ENCODE results near the gene CTNNA1. TPM values are rescaled to one million over a fixed set of nuclear protein-coding genes. Genes with fewer than 3 reads are reported as not detected.

CTNNA1 gene
- polyA plus RNA-seq, 1 donor (not counting 4 experiments of a cell fraction or from before 2014, with no cell fraction given): 119 TPM

- FAIRE-seq (no peak), DNase-seq (ENCODE audit: low read depth, low spot score) (no peak)
- Histone ChIP-seq H3K4me1 (ENCODE audit: control insufficient read depth, extremely low read depth, insufficient read depth, low read length) (peaks cover 6% of the 10 kb centered on the region), H3K27ac (ENCODE audit: control insufficient read depth, insufficient read depth, low read length) (no peak overlapping the region), H2AFZ (ENCODE audit: control insufficient read depth, low read length) (no peak overlapping the region), H3K4me2 (ENCODE audit: control insufficient read depth, extremely low read depth, insufficient read depth, low read depth, low read length) (no peak overlapping the region), H3K9ac (ENCODE audit: control insufficient read depth, extremely low read depth, insufficient read depth, low read length) (no peak overlapping the region), H3K4me3 (ENCODE audit: control insufficient read depth in 2 of 3, extremely low read depth in 1 of 3, insufficient read depth in 2 of 3, low read depth in 1 of 3, low read length in 3 of 3) (no peak overlapping the region), H3K27me3 (ENCODE audit: control insufficient read depth, extremely low read depth, insufficient read depth, low read length) (no peaks in the 10 kb centered on the region), H3K79me2 (ENCODE audit: control insufficient read depth, insufficient read depth, low read length) (no peaks in the 10 kb centered on the region), H3K9me3 (ENCODE audit: control insufficient read depth, low read depth, low read length) (no peaks in the 10 kb centered on the region), H3K36me3 (ENCODE audit: control insufficient read depth in 2 of 2, extremely low read depth in 1 of 2, insufficient read depth in 2 of 2, low read length in 2 of 2) (peaks cover 0 to under 1% of the 10 kb centered on the region in 2 experiments), H4K20me1 (ENCODE audit: control insufficient read depth, extremely low read depth, insufficient read depth, low read length) (no peaks in the 10 kb centered on the region), H3K9me1 (ENCODE audit: control insufficient read depth, extremely low read depth, insufficient read depth, low read length) (no peaks in the 10 kb centered on the region)
- dilution Hi-C loops (cut with MboI; ENCODE audit: extremely low pct_ligation_motif_present, low sequenced_read_pairs): no loop called here
- no peak for TF ChIP-seq CTCF (optimal IDR thresholded peaks at IDR 0.05 in 1 of 3, IDR thresholded peaks at IDR 0.05 in 1 of 3, conservative IDR thresholded peaks at IDR 0.05 in 1 of 3; ENCODE audit: extremely low read depth in 1 of 3, insufficient read depth in 2 of 3, low read length in 3 of 3)
- no peak for TF ChIP-seq EZH2 (IDR thresholded peaks at IDR 0.05; ENCODE audit: low read length)
Measured at GRCh38 chr5:138978581-138978980, 225.4 kb downstream of the CTNNA1 start.

DNA sequence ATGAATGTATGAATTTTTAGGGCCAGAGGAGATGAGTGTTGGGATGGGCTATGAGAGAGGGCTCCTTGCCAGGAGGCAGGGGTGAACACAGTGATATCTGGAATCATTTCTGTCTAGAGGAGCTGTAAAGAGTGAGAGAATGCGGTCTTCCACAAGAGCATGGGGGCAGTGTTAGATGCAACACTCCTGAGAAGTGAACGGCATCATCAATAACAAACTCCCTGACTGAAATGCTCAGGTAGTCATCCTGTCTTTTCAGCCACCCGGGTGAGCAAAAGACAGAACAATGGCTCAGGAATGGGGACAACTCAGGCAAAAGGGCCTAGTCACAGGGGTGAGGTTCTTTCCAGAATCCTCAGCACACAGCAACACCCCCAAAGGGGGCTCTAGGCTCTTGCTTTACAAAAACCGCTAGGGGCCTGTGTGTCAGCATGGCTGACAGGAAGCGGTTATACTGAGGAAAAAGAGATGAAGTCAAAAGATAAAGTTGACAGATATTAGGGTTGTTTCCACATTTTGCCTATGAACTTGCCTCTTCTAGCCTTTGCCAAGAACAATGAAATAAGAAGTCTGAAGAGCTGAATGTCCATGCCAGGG is 226.6 kb downstream of the CTNNA1 start:
- Histone ChIP-seq H3K27ac (ENCODE audit: control insufficient read depth, insufficient read depth, low read length) (no peak overlapping the region), H3K9me1 (ENCODE audit: control insufficient read depth, extremely low read depth, insufficient read depth, low read length) (no peaks in the 10 kb centered on the region), H2AFZ (ENCODE audit: control insufficient read depth, low read length) (no peak overlapping the region), H3K9me3 (ENCODE audit: control insufficient read depth, low read depth, low read length) (no peaks in the 10 kb centered on the region), H3K79me2 (ENCODE audit: control insufficient read depth, insufficient read depth, low read length) (no peaks in the 10 kb centered on the region), H3K9ac (ENCODE audit: control insufficient read depth, extremely low read depth, insufficient read depth, low read length) (no peak overlapping the region), H4K20me1 (ENCODE audit: control insufficient read depth, extremely low read depth, insufficient read depth, low read length) (no peaks in the 10 kb centered on the region), H3K4me2 (ENCODE audit: control insufficient read depth, extremely low read depth, insufficient read depth, low read depth, low read length) (no peak overlapping the region), H3K4me1 (ENCODE audit: control insufficient read depth, extremely low read depth, insufficient read depth, low read length) (peaks cover 6% of the 10 kb centered on the region), H3K36me3 (ENCODE audit: control insufficient read depth in 2 of 2, extremely low read depth in 1 of 2, insufficient read depth in 2 of 2, low read length in 2 of 2) (peaks cover 0 to 1% of the 10 kb centered on the region in 2 experiments), H3K4me3 (ENCODE audit: control insufficient read depth in 2 of 3, extremely low read depth in 1 of 3, insufficient read depth in 2 of 3, low read depth in 1 of 3, low read length in 3 of 3) (no peak overlapping the region), H3K27me3 (ENCODE audit: control insufficient read depth, extremely low read depth, insufficient read depth, low read length) (no peaks in the 10 kb centered on the region)
- DNase-seq (ENCODE audit: low read depth, low spot score) (no peak), FAIRE-seq (no peak)
- no peak for TF ChIP-seq EZH2 (IDR thresholded peaks at IDR 0.05; ENCODE audit: low read length)
- dilution Hi-C loops (cut with MboI; ENCODE audit: extremely low pct_ligation_motif_present, low sequenced_read_pairs): no loop called here

DNA sequence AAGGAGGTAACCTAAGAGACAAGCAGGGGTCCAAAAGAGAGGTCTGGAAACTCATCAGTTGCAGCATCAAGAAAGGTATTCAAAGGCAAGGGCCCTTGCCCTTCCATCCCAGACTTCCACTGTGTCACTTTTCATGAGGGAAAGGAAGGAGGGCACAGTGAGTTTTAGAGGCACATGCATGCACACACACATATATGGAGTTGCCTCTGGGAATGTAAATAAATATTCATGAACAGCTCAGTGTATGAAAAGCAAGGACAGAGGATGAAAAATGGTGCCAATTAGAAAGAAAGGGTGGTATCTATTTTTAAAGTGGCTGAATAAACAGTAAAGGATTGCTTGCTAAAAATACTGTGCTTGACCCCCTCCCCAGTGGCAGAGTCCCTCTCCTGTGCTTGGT is 227.2 kb downstream of the CTNNA1 start:
- no peak overlapping the region for H3K4me2 ChIP-seq (ENCODE audit: control insufficient read depth, extremely low read depth, insufficient read depth, low read depth, low read length)
- dilution Hi-C loops (cut with MboI; ENCODE audit: extremely low pct_ligation_motif_present, low sequenced_read_pairs): no loop called here
- DNase-seq (ENCODE audit: low read depth, low spot score) (no peak), FAIRE-seq (no peak)
- H2AFZ ChIP-seq (ENCODE audit: control insufficient read depth, low read length): no peak overlapping the region
- no peaks in the 10 kb centered on the region for H3K27me3 ChIP-seq (ENCODE audit: control insufficient read depth, extremely low read depth, insufficient read depth, low read length)
- no peak overlapping the region for H3K9ac ChIP-seq (ENCODE audit: control insufficient read depth, extremely low read depth, insufficient read depth, low read length)
- H3K4me1 ChIP-seq (ENCODE audit: control insufficient read depth, extremely low read depth, insufficient read depth, low read length): peaks cover 13% of the 10 kb centered on the region
- TF ChIP-seq CTCF (optimal IDR thresholded peaks at IDR 0.05 in 1 of 3, IDR thresholded peaks at IDR 0.05 in 1 of 3, conservative IDR thresholded peaks at IDR 0.05 in 1 of 3; ENCODE audit: extremely low read depth in 1 of 3, insufficient read depth in 2 of 3, low read length in 3 of 3) (no peak), EZH2 (IDR thresholded peaks at IDR 0.05; ENCODE audit: low read length) (no peak)
- H3K79me2 ChIP-seq (ENCODE audit: control insufficient read depth, insufficient read depth, low read length): no peaks in the 10 kb centered on the region
- H3K36me3 ChIP-seq (ENCODE audit: control insufficient read depth in 2 of 2, extremely low read depth in 1 of 2, insufficient read depth in 2 of 2, low read length in 2 of 2): peaks cover 0 to 1% of the 10 kb centered on the region in 2 experiments
- H3K27ac ChIP-seq (ENCODE audit: control insufficient read depth, insufficient read depth, low read length): no peak overlapping the region
- no peaks in the 10 kb centered on the region for H3K9me3 ChIP-seq (ENCODE audit: control insufficient read depth, low read depth, low read length)
- no peaks in the 10 kb centered on the region for H4K20me1 ChIP-seq (ENCODE audit: control insufficient read depth, extremely low read depth, insufficient read depth, low read length)
- no peak overlapping the region for H3K4me3 ChIP-seq (ENCODE audit: control insufficient read depth in 2 of 3, extremely low read depth in 1 of 3, insufficient read depth in 2 of 3, low read depth in 1 of 3, low read length in 3 of 3)
- no peaks in the 10 kb centered on the region for H3K9me1 ChIP-seq (ENCODE audit: control insufficient read depth, extremely low read depth, insufficient read depth, low read length)

All from keratinocyte (primary cell).